Breast epithelium (tissue), 3 donors: ENCODE results near the gene DGAT2.

Source experiments
- POLR2A ChIP-seq: fragments of 450-650 bp; IDR thresholded peaks from one replicate; pipeline ENCODE4 v1.6.1; 2016; ENCODE audit warnings: antibody characterized with exemption, mild to moderate bottlenecking, moderate library complexity
- POLR2AphosphoS5 ChIP-seq, 3 donors: sonication (generic); formaldehyde crosslinking; IDR thresholded peaks; one replicate each; pipeline ENCODE4 v1.6.1; 2017; ENCODE audit warnings: antibody characterized with exemption in 3 of 3
- TF ChIP-seq, protein P1 (sequence below), 3 donors: fragments of 450-650 bp; IDR thresholded peaks; one replicate each; pipeline ENCODE4 v1.5.1; 2016 to 2017; ENCODE audit warnings: antibody characterized with exemption in 3 of 3, mild to moderate bottlenecking in 3 of 3, moderate library complexity in 3 of 3

- TF ChIP-seq POLR2AphosphoS5 (IDR thresholded peaks at IDR 0.05) (no peak), POLR2A (no peak)
- TF ChIP-seq, protein P1, sequence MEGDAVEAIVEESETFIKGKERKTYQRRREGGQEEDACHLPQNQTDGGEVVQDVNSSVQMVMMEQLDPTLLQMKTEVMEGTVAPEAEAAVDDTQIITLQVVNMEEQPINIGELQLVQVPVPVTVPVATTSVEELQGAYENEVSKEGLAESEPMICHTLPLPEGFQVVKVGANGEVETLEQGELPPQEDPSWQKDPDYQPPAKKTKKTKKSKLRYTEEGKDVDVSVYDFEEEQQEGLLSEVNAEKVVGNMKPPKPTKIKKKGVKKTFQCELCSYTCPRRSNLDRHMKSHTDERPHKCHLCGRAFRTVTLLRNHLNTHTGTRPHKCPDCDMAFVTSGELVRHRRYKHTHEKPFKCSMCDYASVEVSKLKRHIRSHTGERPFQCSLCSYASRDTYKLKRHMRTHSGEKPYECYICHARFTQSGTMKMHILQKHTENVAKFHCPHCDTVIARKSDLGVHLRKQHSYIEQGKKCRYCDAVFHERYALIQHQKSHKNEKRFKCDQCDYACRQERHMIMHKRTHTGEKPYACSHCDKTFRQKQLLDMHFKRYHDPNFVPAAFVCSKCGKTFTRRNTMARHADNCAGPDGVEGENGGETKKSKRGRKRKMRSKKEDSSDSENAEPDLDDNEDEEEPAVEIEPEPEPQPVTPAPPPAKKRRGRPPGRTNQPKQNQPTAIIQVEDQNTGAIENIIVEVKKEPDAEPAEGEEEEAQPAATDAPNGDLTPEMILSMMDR (IDR thresholded peaks at IDR 0.05): no peak
Measured at GRCh38 chr11:75766443-75767227, 1.9 kb upstream of the DGAT2 start.
